ENCODE measurements around the gene GRID2IP.
A peak's percentile ranks its signal among the peaks of the same experiment; 100 is the strongest.
"Not testable (repeated sequence)": the region's sequence is repeated elsewhere in the genome, so short reads cannot be mapped to it uniquely, and the experiment has no call there.

Gene GRID2IP

GRCh38 chr7:6551016-6551511 is at the start of gene GRID2IP:
GRID2IP (minus strand) TSS chr7:6551461; CDS start chr7:6551436, 25 bp downstream.
- H3K36me3 Mint-ChIP-seq: no peaks in the 10 kb centered on the region
- DNase-seq (ENCODE audit: low spot score in 2 of 2) (no peak), ATAC-seq (ENCODE audit: low read depth) (no peak)
- H3K4me3 Mint-ChIP-seq: no peak within 1 kb of the TSS
- H3K4me1 Mint-ChIP-seq: peaks cover 3% of the 10 kb centered on the region
- H3K27ac Mint-ChIP-seq: no peak within 1 kb of the TSS
- H3K27me3 Mint-ChIP-seq: peaks cover 4% of the 10 kb centered on the region
- H3K9me3 Mint-ChIP-seq: no peaks in the 10 kb centered on the region

GRCh38 chr7:6600093-6600492 is 48.8 kb upstream of the GRID2IP start:
- Mint-ChIP-seq H3K9me3 (no peaks in the 10 kb centered on the region), H3K27me3 (no peaks in the 10 kb centered on the region), H3K4me1 (peaks cover 5% of the 10 kb centered on the region), H3K36me3 (peaks cover 25% of the 10 kb centered on the region), H3K4me3 (no peak overlapping the region), H3K27ac (no peak overlapping the region)
- no peak for DNase-seq (ENCODE audit: low spot score in 2 of 2)
- ATAC-seq (ENCODE audit: low read depth): no peak

- ATAC-seq (ENCODE audit: low read depth) (no peak), DNase-seq (ENCODE audit: low spot score in 2 of 2) (no peak)
- H3K27ac Mint-ChIP-seq: peak overlapping the region; percentile 77
- H3K36me3 Mint-ChIP-seq: peaks cover 21% of the 10 kb centered on the region
- no peaks in the 10 kb centered on the region for H3K9me3 Mint-ChIP-seq
- H3K27me3 Mint-ChIP-seq: no peaks in the 10 kb centered on the region
- H3K4me1 Mint-ChIP-seq: peaks cover 9% of the 10 kb centered on the region
- peak overlapping the region; percentile 88 for H3K4me3 Mint-ChIP-seq
These were observed 39.4 kb upstream of the GRID2IP start for GRCh38 chr7:6590645-6591110.

GRCh38 chr7:6589829-6590644 is 38.8 kb upstream of the GRID2IP start, which contains the start of gene INTS15:
INTS15 (plus strand) TSS chr7:6590021; CDS start chr7:6590284, 263 bp downstream.
- Mint-ChIP-seq H3K9me3 (no peaks in the 10 kb centered on the region), H3K4me3 (peak within 1 kb of the TSS; percentile 88), H3K36me3 (peaks cover 22% of the 10 kb centered on the region), H3K4me1 (peaks cover 9% of the 10 kb centered on the region), H3K27me3 (no peaks in the 10 kb centered on the region), H3K27ac (peak within 1 kb of the TSS; percentile 77)
- ATAC-seq (ENCODE audit: low read depth) (peak; percentile 87), DNase-seq (ENCODE audit: low spot score in 2 of 2) (peak; percentile 89 to 94)

- peak overlapping the region; percentile 68 for H3K4me3 Mint-ChIP-seq
- peaks cover 28% of the 10 kb centered on the region for H3K36me3 Mint-ChIP-seq
- H3K9me3 Mint-ChIP-seq: no peaks in the 10 kb centered on the region
- H3K4me1 Mint-ChIP-seq: peaks cover 9% of the 10 kb centered on the region
- no peaks in the 10 kb centered on the region for H3K27me3 Mint-ChIP-seq
- ATAC-seq (ENCODE audit: low read depth) (no peak), DNase-seq (ENCODE audit: low spot score in 2 of 2) (no peak)
- H3K27ac Mint-ChIP-seq: peak overlapping the region; percentile 47
These were observed 38.0 kb upstream of the GRID2IP start for GRCh38 chr7:6589151-6589828.

GRCh38 chr7:6588566-6588965 is 37.3 kb upstream of the GRID2IP start:
- Mint-ChIP-seq H3K9me3 (no peaks in the 10 kb centered on the region), H3K27me3 (no peaks in the 10 kb centered on the region), H3K27ac (peak overlapping the region; percentile 47), H3K4me1 (peaks cover 9% of the 10 kb centered on the region), H3K4me3 (peak overlapping the region; percentile 34), H3K36me3 (peaks cover 29% of the 10 kb centered on the region)
- DNase-seq (ENCODE audit: low spot score in 2 of 2) (no peak), ATAC-seq (ENCODE audit: low read depth) (no peak)

GRCh38 chr7:6585746-6586432 is 34.6 kb upstream of the GRID2IP start:
- H3K4me3 Mint-ChIP-seq; ATAC-seq (ENCODE audit: low read depth); H3K9me3 Mint-ChIP-seq; H3K27ac Mint-ChIP-seq; H3K27me3 Mint-ChIP-seq; DNase-seq (ENCODE audit: low spot score in 2 of 2): not testable (repeated sequence)
- Mint-ChIP-seq H3K36me3 (peaks cover 37% of the 10 kb centered on the region), H3K4me1 (peaks cover 19% of the 10 kb centered on the region)

- no peaks in the 10 kb centered on the region for H3K9me3 Mint-ChIP-seq
- H3K36me3 Mint-ChIP-seq: peaks cover 21% of the 10 kb centered on the region
- H3K4me1 Mint-ChIP-seq: peaks cover 19% of the 10 kb centered on the region
- H3K27ac Mint-ChIP-seq: peak overlapping the region; percentile 25
- H3K27me3 Mint-ChIP-seq: no peaks in the 10 kb centered on the region
- H3K4me3 Mint-ChIP-seq: peak overlapping the region; percentile 14
- no peak for DNase-seq (ENCODE audit: low spot score in 2 of 2)
- ATAC-seq (ENCODE audit: low read depth): no peak
These were observed 28.2 kb upstream of the GRID2IP start for GRCh38 chr7:6579446-6579845.

GRCh38 chr7:6578114-6579084 is 27.1 kb upstream of the GRID2IP start:
- Mint-ChIP-seq H3K36me3 (peaks cover 16% of the 10 kb centered on the region), H3K4me3 (peak overlapping the region; percentile 90), H3K4me1 (peaks cover 19% of the 10 kb centered on the region), H3K27ac (peak overlapping the region; percentile 95), H3K27me3 (no peaks in the 10 kb centered on the region), H3K9me3 (no peaks in the 10 kb centered on the region)
- DNase-seq (ENCODE audit: low spot score in 2 of 2) (no peak), ATAC-seq (ENCODE audit: low read depth) (no peak)

- H3K4me1 Mint-ChIP-seq: peaks cover 19% of the 10 kb centered on the region
- no peaks in the 10 kb centered on the region for H3K9me3 Mint-ChIP-seq
- peak; percentile 77 to 80 for DNase-seq (ENCODE audit: low spot score in 2 of 2)
- peak; percentile 94 for ATAC-seq (ENCODE audit: low read depth)
- peak within 1 kb of the TSS; percentile 90 for H3K4me3 Mint-ChIP-seq
- H3K36me3 Mint-ChIP-seq: peaks cover 13% of the 10 kb centered on the region
- H3K27ac Mint-ChIP-seq: peak within 1 kb of the TSS; percentile 95
- H3K27me3 Mint-ChIP-seq: peaks cover 3% of the 10 kb centered on the region
These were observed 26.3 kb upstream of the GRID2IP start, which contains the start of gene ZDHHC4 for GRCh38 chr7:6577369-6578113. ZDHHC4 (plus strand) TSS chr7:6577454; CDS start chr7:6580562, 3,108 bp downstream.

GRCh38 chr7:6576867-6577368 is 25.7 kb upstream of the GRID2IP start:
- peak overlapping the region; percentile 95 for H3K27ac Mint-ChIP-seq
- H3K36me3 Mint-ChIP-seq: peaks cover 11% of the 10 kb centered on the region
- H3K27me3 Mint-ChIP-seq; DNase-seq (ENCODE audit: low spot score in 2 of 2); H3K9me3 Mint-ChIP-seq: not testable (repeated sequence)
- ATAC-seq (ENCODE audit: low read depth): peak; percentile 25
- peaks cover 17% of the 10 kb centered on the region for H3K4me1 Mint-ChIP-seq
- peak overlapping the region; percentile 90 for H3K4me3 Mint-ChIP-seq

All from memory B cell (primary cell).